Activated T-helper 1 cell treated with Interleukin-2 at 50 U/mL for 16 hours (primary cell): ENCODE data around the gene TBX5.

Source experiments
- DNase-seq: peaks from one replicate; pipeline ENCODE4 v3.0.0-alpha.2; 2020; ENCODE audit warnings: low read depth

TBX5 gene

GRCh38 chr12:114318984-114319383, 87.0 kb downstream of the TBX5 start:
- no peak for DNase-seq

DNA sequence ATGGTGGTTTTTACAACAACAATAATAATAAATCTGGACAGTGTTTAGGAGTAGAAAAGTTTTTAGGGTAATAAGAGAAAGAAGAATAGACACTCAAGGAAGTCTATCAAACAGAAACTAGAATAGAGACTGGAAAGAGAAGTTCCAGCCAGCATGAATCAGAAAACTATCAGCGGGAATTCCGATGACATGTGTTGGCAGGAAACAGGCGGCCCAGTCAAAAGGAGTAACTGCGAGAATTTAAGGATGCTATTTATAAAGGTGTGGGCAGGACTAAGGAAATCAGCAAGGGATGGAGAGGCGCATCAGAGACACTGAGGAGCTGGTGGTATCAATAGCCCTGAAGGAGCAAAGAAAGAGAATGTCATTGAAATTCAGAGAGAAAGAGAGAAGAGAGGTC, 89.9 kb downstream of the TBX5 start:
- DNase-seq, result no peak

DNA sequence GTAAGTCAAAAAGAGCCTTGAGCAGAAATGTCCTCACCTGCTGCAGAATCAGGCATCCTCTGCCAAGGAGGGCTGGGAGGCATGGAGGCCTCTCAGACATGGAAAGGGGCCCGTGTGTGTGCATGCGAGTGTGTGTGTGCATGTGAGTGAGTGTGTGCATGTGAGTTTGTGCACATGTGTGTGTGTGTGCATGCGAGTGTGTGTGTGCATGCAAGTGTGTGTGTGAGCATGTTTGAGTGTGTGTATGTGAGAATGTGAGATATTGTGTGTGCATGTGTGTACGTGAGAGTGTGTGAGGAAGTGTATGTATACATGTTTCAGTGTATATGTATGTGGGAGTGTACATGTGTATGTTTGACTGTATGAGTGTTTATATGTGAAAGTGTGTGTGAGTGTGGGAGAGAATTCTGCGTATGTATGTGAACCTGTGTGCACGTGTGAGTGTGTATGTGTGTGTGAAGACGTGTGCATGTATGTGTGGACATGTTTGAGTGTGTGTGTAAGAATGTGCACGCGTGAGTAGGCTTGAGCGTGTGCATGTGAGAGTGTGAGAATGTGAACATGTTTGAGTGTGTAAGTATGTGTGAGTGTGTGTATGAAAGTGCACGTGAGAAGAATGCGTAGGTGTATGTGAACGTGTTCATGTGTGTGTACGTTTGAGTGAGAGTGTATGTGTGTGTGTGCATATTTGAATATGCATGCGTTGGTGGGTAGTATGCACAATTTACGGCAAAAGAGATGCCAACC, 90.8 kb downstream of the TBX5 start:
- DNase-seq, result no peak

DNA sequence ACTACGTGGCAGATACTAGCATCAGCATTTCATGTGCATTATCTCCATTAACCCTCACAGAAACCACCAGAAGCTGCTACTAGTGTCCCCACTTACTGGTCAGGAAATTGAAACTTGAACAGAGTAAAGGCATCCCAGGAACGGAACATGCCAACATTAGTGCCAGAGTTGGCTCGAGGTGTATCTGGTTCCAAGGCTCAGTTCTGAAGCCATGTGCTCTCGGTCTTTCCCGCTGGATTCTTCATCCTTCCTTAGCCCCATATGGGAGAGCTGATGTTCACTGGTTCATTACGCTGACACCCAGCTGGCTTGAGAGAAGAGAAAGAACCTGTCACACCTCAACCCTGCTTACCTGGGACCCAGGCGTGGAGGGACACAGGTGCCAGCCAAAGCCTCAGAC, 91.5 kb downstream of the TBX5 start:
- DNase-seq, result no peak

- DNase-seq, result no peak
These were observed 92.0 kb downstream of the TBX5 start for GRCh38 chr12:114313910-114314309.

- no peak for DNase-seq
These were observed 94.0 kb downstream of the TBX5 start for GRCh38 chr12:114311974-114312373.

DNA sequence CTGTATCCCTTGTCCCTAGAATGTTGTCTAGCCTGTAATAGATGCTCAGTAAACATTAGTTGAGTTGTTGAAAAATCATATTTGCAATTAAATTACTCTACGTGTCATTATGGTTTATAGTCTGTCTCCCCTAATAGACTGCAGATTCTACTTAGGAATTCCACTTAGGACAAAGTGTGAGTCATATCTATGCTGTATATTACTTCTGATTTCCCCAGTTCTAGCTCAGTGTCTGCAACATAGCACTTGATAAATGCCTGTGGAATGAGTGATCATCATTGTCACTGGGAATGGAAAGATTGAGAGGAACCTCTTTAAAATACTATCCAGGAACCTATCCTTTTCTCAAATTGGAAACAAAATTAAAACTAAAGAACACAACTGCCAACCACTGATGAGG, 99.3 kb downstream of the TBX5 start:
- DNase-seq, result no peak

DNA sequence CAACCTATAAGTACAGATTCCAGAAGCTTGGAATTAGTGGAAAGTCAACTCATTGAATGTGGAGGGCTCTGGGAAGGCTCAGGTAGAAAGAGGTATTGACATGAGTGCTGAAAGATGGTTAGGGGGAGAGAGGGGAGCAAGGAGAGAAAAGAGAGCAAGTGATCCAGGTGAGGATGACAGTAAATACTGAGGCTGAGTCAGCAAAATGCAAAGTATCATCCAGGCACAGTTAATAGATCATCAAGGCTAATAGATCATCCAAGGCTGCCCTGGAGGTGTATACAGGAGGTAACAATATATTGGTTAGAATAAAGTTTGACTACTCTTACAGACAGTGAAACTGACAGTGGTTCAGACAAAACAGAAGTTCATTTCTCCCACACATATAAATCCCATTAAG, 100.5 kb downstream of the TBX5 start:
- DNase-seq, result no peak
